Spleen (tissue), 11 donors: ENCODE measurements around the gene ZNF385C. TPM values are rescaled to one million over a fixed set of nuclear protein-coding genes. Genes with fewer than 3 reads are reported as not detected.
A peak's percentile ranks its signal among the peaks of the same experiment; 100 is the strongest.

ENCODE experiments used
- DNase-seq: peaks from one replicate; pipeline ENCODE4 v3.0.0-alpha.2; 2020
- H3K27ac ChIP-seq, 8 donors: fragments of 200-600 bp; sonication (generic) in 7 of 8; 1 replicate in 4 of 8; 2 replicates in 4 of 8; pipeline versions ENCODE4 v1.5.0 to v1.8.0; 2016 to 2021; ENCODE audit warnings: inconsistent platforms in 4 of 8, mild to moderate bottlenecking in 4 of 8, moderate library complexity in 1 of 8
- H3K27me3 ChIP-seq, 7 donors: fragments of 200-600 bp; sonication (generic) in 6 of 7; replicated peaks in 1 of 7; 1 replicate in 4 of 7; 2 replicates in 3 of 7; pipeline versions ENCODE4 v1.5.0 to v1.8.0; 2016 to 2021; ENCODE audit warnings: inconsistent platforms in 3 of 7, mild to moderate bottlenecking in 1 of 7
- H3K36me3 ChIP-seq, 6 donors: fragments of 200-600 bp; sonication (generic) in 5 of 6; 1 replicate in 4 of 6; 2 replicates in 2 of 6; pipeline versions ENCODE4 v1.5.0 to v1.8.0; 2016 to 2021; ENCODE audit warnings: inconsistent platforms in 2 of 6
- H3K4me1 ChIP-seq, 6 donors: fragments of 200-600 bp; sonication (generic) in 5 of 6; 1 replicate in 3 of 6; 2 replicates in 3 of 6; pipeline versions ENCODE4 v1.5.0 to v1.8.0; 2016 to 2021; ENCODE audit warnings: inconsistent platforms in 3 of 6
- H3K4me3 ChIP-seq, 8 donors: fragments of 200-600 bp; sonication (generic) in 7 of 8; 1 replicate in 4 of 8; 2 replicates in 4 of 8; pipeline versions ENCODE4 v1.5.0 to v1.8.0; 2016 to 2021; ENCODE audit warnings: inconsistent platforms in 4 of 8, mild to moderate bottlenecking in 4 of 8, moderate library complexity in 2 of 8
- H3K9me3 ChIP-seq, 8 donors: fragments of 200-600 bp; sonication (generic) in 7 of 8; 1 replicate in 4 of 8; 2 replicates in 4 of 8; pipeline versions ENCODE4 v1.5.0 to v1.8.0; 2016 to 2021; ENCODE audit warnings: inconsistent platforms in 4 of 8
- CTCF ChIP-seq, 11 experiments: fragments of 200-600 bp in 7 of 11; fragments of 450-650 bp in 4 of 11; sonication (generic) in 4 of 11; IDR thresholded peaks in 8 of 11; conservative IDR thresholded peaks in 3 of 11; 1 replicate in 7 of 11; 2 replicates in 4 of 11; pipeline versions ENCODE4 v1.4.0 to v1.8.0; 2016 to 2021; ENCODE audit warnings: antibody characterized with exemption in 11 of 11, inconsistent platforms in 4 of 11, mild to moderate bottlenecking in 1 of 11
- POLR2A ChIP-seq, 3 donors: fragments of 450-650 bp; IDR thresholded peaks; one replicate each; pipeline ENCODE4 v1.5.1; 2017; ENCODE audit warnings: antibody characterized with exemption in 3 of 3, mild to moderate bottlenecking in 1 of 3
- POLR2AphosphoS5 ChIP-seq, 3 donors: sonication (generic); formaldehyde crosslinking; IDR thresholded peaks; one replicate each; pipeline ENCODE4 v1.5.1; 2017; ENCODE audit warnings: antibody characterized with exemption in 3 of 3
- whole genome bisulfite sequencing, 5 donors: extraction: QIAGEN DNeasy Blood & Tissue Kit in 3 of 5; methylation state at CpG; one replicate each; pipeline versions ENCODE4 v1.1.5 to v1.1.7; 2013 to 2018; 5-methylcytosine and 5-hydroxymethylcytosine counted together
- intact Hi-C: fragments of 100-400 bp; cut with DNase I; formaldehyde crosslinking; loops from one replicate; pipeline ENCODE4 v1.15.0; 2023; ENCODE audit warnings: low total_unique reads
- polyA plus RNA-seq, 3 donors: library from polyadenylated mRNA; stranded (reverse); fragments of 200-250 nt; gene quantifications; one replicate each; pipeline ENCODE4 v1.2.1, GENCODE V29; 2013
- total RNA-seq, 7 donors: library from RNA; depleted of rRNA in 3 of 7; stranded (reverse); fragments of >200 nt in 3 of 7; fragmentation: NEBNext Ultra II Directional in 4 of 7; extraction: Animal tissue kit (Norgen Biotek cat#: 25700) in 4 of 7; gene quantifications; one replicate each; pipeline versions ENCODE4 v1.1.0 to v1.2.1, GENCODE V29; 2016 to 2021
- donor health status: healthy with polysubstance abuse.
- donor health status: DM: no; HTN: no; CAD: no; lungs with moderate emphysema.
- donor health status: DM: no; HTN: no; CAD: no.
- donor health status: Bipolar disorder and iron deficiency.
- donor health status: healthy.
- donor health status: DM: no; HTN: no; CAD: no.
- donor health status: DM: yes; HTN: yes; CAD: no.

ZNF385C gene
- total and polyA plus RNA-seq, 10 donors: 0.17 to 0.60 (median 0.41) TPM; not detected in 2

GRCh38 chr17:42122371-42123303, 24.4 kb upstream of the ZNF385C start, which contains the start of gene HSPB9:
Gene HSPB9 (plus strand): TSS chr17:42122804. CDS start chr17:42122851, 47 bp downstream.
- DNase-seq: no peak
- Histone ChIP-seq H3K4me3 (peak within 1 kb of the TSS in 1 of 8 donors; percentile 86), H3K4me1 (peaks cover 10 to 41% (median 26%) of the 10 kb centered on the region in 6 donors), H3K9me3 (no peaks in the 10 kb centered on the region), H3K27me3 (no peaks in the 10 kb centered on the region), H3K27ac (peak within 1 kb of the TSS in 4 of 8 donors; percentile 69 to 84 (median 80)), H3K36me3 (peaks cover 0 to 66% (median 39%) of the 10 kb centered on the region in 6 donors)
- TF ChIP-seq POLR2AphosphoS5 (IDR thresholded peaks at IDR 0.05): peak in 2 of 3 donors; percentile 16 to 72
- no peak for TF ChIP-seq CTCF (IDR thresholded peaks at IDR 0.05 in 8 of 11, conservative IDR thresholded peaks at IDR 0.05 in 3 of 11)
- intact Hi-C loops: no loop called here
- WGBS, 5 donors: 88 to 92% (median 91%) methylated on average over 49 to 61 of the region's 61 CpGs

- Histone ChIP-seq H3K36me3 (peaks cover 0 to 59% (median 26%) of the 10 kb centered on the region in 6 donors), H3K4me3 (peak within 1 kb of the TSS; percentile 77 to 99 (median 89)), H3K27me3 (no peaks in the 10 kb centered on the region), H3K9me3 (no peaks in the 10 kb centered on the region), H3K27ac (peak within 1 kb of the TSS in 7 of 8 donors; percentile 36 to 84 (median 69)), H3K4me1 (peaks cover 15 to 54% (median 37%) of the 10 kb centered on the region in 6 donors)
- WGBS, 5 donors: 6 to 10% (median 9%) methylated on average over 36 to 57 of the region's 57 CpGs
- intact Hi-C loops: no loop called here
- TF ChIP-seq POLR2A (IDR thresholded peaks at IDR 0.05) (peak in 1 of 3 donors; percentile 44), CTCF (IDR thresholded peaks at IDR 0.05 in 8 of 11, conservative IDR thresholded peaks at IDR 0.05 in 3 of 11) (no peak), POLR2AphosphoS5 (IDR thresholded peaks at IDR 0.05) (peak; percentile 94 to 95 (median 95))
- DNase-seq: peak; percentile 95
Observed at GRCh38 chr17:42120770-42121769, 22.8 kb upstream of the ZNF385C start, which contains the start of gene KAT2A. Gene KAT2A (minus strand): TSS chr17:42121367. CDS start chr17:42121304, 63 bp downstream.

GRCh38 chr17:42120161-42120769, 22.0 kb upstream of the ZNF385C start:
- H3K27ac ChIP-seq: peak overlapping the region in 5 of 8 donors; percentile 68 to 84 (median 79)
- peaks cover 16 to 62% (median 45%) of the 10 kb centered on the region in 6 donors for H3K4me1 ChIP-seq
- H3K4me3 ChIP-seq: peak overlapping the region; percentile 77 to 99 (median 89)
- TF ChIP-seq POLR2A (IDR thresholded peaks at IDR 0.05): no peak
- H3K27me3 ChIP-seq: no peaks in the 10 kb centered on the region
- intact Hi-C loops: no loop called here
- H3K9me3 ChIP-seq: no peaks in the 10 kb centered on the region
- DNase-seq: no peak
- WGBS, 5 donors: 47 to 66% (median 56%) methylated on average over 7 of the region's 7 CpGs
- H3K36me3 ChIP-seq: peaks cover 0 to 56% (median 18%) of the 10 kb centered on the region in 6 donors

- no peak for DNase-seq
- Histone ChIP-seq H3K36me3 (peaks cover 0 to 56% (median 11%) of the 10 kb centered on the region in 6 donors), H3K27me3 (no peaks in the 10 kb centered on the region), H3K9me3 (no peaks in the 10 kb centered on the region), H3K4me3 (no peak overlapping the region), H3K27ac (no peak overlapping the region), H3K4me1 (peaks cover 16 to 63% (median 45%) of the 10 kb centered on the region in 6 donors)
- intact Hi-C loops: loop anchor here (5.0 to 10.0 kb wide), 3 partner anchors 66 to 157 kb away; partner anchors contain the start of genes HCRT, KCNH4 and NKIRAS2
- WGBS, 5 donors: 90 to 94% (median 93%) methylated on average over 18 of the region's 18 CpGs
- TF ChIP-seq POLR2AphosphoS5 (IDR thresholded peaks at IDR 0.05): no peak
- no peak for TF ChIP-seq POLR2A (IDR thresholded peaks at IDR 0.05)
- no peak for TF ChIP-seq CTCF (IDR thresholded peaks at IDR 0.05 in 8 of 11, conservative IDR thresholded peaks at IDR 0.05 in 3 of 11)
Observed at GRCh38 chr17:42119301-42119700, 21.0 kb upstream of the ZNF385C start.
